Hippocampal formation (tissue), 2 donors: Measurements from ENCODE around the gene SKIC2.
"Not testable (repeated sequence)": the region's sequence is repeated elsewhere in the genome, so short reads cannot be mapped to it uniquely, and the experiment has no call there.

Experiments
- DNase-seq, 2 donors: peaks; one replicate each; lab custom pipeline; 2025; lab: John Stamatoyannopoulos, UW

The SKIC2 gene

GRCh38 chr6:32004393-32004792 lies 45.4 kb downstream of the SKIC2 start:
- DNase-seq, result not testable (repeated sequence)

GRCh38 chr6:32004864-32005537 lies 46.0 kb downstream of the SKIC2 start:
- not testable (repeated sequence) for DNase-seq

- not testable (repeated sequence) for DNase-seq
These were observed 46.5 kb downstream of the SKIC2 start for GRCh38 chr6:32005538-32005880.

- not testable (repeated sequence) for DNase-seq
These were observed 47.1 kb downstream of the SKIC2 start for GRCh38 chr6:32005991-32006529.

GRCh38 chr6:32007086-32007485 lies 48.1 kb downstream of the SKIC2 start:
- DNase-seq, result not testable (repeated sequence)

- DNase-seq, result not testable (repeated sequence)
These were observed 49.1 kb downstream of the SKIC2 start for GRCh38 chr6:32008037-32008436.

GRCh38 chr6:32008616-32009015 lies 49.6 kb downstream of the SKIC2 start:
- DNase-seq, result not testable (repeated sequence)

GRCh38 chr6:32009537-32009936 lies 50.6 kb downstream of the SKIC2 start:
- DNase-seq, result not testable (repeated sequence)

GRCh38 chr6:32010856-32011530 lies 52.0 kb downstream of the SKIC2 start:
- DNase-seq, result not testable (repeated sequence)

GRCh38 chr6:32012941-32013617 lies 54.1 kb downstream of the SKIC2 start:
- not testable (repeated sequence) for DNase-seq

- DNase-seq, result not testable (repeated sequence)
These were observed 54.8 kb downstream of the SKIC2 start for GRCh38 chr6:32013738-32014137.

GRCh38 chr6:32014547-32014946 lies 55.6 kb downstream of the SKIC2 start, which contains the start of gene C4B:
TSS of gene C4B (plus strand) at chr6:32014795. CDS start at chr6:32014846, 51 bp downstream.
- not testable (repeated sequence) for DNase-seq
